ENCODE measurements around the gene INO80.
A peak's percentile ranks its signal among the peaks of the same experiment; 100 is the strongest.

The INO80 gene, protein sequence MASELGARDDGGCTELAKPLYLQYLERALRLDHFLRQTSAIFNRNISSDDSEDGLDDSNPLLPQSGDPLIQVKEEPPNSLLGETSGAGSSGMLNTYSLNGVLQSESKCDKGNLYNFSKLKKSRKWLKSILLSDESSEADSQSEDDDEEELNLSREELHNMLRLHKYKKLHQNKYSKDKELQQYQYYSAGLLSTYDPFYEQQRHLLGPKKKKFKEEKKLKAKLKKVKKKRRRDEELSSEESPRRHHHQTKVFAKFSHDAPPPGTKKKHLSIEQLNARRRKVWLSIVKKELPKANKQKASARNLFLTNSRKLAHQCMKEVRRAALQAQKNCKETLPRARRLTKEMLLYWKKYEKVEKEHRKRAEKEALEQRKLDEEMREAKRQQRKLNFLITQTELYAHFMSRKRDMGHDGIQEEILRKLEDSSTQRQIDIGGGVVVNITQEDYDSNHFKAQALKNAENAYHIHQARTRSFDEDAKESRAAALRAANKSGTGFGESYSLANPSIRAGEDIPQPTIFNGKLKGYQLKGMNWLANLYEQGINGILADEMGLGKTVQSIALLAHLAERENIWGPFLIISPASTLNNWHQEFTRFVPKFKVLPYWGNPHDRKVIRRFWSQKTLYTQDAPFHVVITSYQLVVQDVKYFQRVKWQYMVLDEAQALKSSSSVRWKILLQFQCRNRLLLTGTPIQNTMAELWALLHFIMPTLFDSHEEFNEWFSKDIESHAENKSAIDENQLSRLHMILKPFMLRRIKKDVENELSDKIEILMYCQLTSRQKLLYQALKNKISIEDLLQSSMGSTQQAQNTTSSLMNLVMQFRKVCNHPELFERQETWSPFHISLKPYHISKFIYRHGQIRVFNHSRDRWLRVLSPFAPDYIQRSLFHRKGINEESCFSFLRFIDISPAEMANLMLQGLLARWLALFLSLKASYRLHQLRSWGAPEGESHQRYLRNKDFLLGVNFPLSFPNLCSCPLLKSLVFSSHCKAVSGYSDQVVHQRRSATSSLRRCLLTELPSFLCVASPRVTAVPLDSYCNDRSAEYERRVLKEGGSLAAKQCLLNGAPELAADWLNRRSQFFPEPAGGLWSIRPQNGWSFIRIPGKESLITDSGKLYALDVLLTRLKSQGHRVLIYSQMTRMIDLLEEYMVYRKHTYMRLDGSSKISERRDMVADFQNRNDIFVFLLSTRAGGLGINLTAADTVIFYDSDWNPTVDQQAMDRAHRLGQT (N-terminal part only)

DNA sequence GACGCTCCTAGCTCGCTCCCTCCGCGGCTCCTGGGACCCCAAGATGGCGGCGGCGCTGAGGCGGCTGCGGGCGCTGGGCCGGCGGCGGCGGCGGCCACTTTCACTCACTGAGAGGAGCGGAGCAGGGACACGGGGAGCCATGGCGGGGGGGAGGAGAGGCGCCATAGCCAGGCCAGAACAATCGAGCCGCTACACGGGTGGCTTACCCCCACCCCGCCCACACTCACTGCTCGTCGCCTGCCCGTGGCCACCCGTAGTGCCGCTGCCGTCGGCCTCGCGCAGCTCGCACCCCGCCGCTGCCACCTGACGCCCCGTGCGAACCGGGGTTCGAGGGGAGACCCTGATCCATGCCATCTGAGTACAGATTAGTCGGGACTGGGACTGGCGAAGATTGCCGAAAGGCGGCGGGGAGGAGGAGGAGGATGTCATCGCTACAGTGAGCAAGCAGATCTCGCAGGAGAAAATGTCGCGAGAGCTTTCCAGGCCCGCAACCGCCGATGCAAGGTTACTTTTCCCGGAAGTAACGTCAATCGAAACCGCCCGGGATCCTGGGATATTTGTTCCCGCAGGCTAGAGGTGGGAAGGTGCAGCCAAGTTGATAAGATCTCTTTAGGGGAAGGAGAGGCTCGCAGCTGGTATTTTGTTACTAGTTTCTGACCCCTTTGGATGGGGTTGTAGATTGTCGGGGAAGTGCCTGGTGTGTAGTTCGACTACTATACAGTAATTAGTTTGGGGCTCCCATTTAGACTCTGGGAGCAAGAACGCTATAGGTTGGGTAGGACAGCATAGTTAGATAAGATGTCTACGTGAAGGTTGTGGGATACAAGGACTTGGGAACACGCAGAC, at the start of gene INO80:
Gene INO80, minus strand, starts transcription at position 165 of the 846 bp plus-strand sequence. CDS start 19,970 bp downstream, outside the sequence.
- peak within 1 kb of the TSS; percentile 85 for H3K4me3 ChIP-seq (ENCODE audit: low read depth, low read length)
- peak; percentile 95 for DNase-seq (ENCODE audit: low read depth)
- TF ChIP-seq, protein P1, sequence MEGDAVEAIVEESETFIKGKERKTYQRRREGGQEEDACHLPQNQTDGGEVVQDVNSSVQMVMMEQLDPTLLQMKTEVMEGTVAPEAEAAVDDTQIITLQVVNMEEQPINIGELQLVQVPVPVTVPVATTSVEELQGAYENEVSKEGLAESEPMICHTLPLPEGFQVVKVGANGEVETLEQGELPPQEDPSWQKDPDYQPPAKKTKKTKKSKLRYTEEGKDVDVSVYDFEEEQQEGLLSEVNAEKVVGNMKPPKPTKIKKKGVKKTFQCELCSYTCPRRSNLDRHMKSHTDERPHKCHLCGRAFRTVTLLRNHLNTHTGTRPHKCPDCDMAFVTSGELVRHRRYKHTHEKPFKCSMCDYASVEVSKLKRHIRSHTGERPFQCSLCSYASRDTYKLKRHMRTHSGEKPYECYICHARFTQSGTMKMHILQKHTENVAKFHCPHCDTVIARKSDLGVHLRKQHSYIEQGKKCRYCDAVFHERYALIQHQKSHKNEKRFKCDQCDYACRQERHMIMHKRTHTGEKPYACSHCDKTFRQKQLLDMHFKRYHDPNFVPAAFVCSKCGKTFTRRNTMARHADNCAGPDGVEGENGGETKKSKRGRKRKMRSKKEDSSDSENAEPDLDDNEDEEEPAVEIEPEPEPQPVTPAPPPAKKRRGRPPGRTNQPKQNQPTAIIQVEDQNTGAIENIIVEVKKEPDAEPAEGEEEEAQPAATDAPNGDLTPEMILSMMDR (IDR thresholded peaks at IDR 0.05; ENCODE audit: low read depth, low read length, missing control alignments), result no peak

DNA sequence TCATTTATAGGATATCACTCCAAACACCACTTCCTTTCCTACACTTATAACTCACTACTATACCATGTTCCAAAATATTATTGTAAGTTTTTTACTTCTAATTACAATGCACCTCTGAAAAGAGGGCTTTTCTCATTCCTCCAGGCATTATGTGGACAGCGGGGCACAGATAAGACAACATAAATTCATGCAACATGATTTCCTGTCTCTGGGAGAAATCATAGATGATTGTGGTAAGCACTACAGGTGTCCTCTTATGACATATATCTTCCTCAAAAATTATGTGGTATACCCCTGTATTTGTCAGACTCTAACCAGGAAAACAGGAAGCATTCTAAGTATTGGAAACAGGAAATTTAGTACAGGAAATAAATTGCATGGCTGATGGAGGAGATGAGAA, 45.7 kb upstream of the INO80 start:
- no peak overlapping the region for H3K4me3 ChIP-seq (ENCODE audit: low read depth, low read length)
- TF ChIP-seq, protein P1 (IDR thresholded peaks at IDR 0.05; ENCODE audit: low read depth, low read length, missing control alignments), result no peak
- DNase-seq (ENCODE audit: low read depth), result no peak

DNA sequence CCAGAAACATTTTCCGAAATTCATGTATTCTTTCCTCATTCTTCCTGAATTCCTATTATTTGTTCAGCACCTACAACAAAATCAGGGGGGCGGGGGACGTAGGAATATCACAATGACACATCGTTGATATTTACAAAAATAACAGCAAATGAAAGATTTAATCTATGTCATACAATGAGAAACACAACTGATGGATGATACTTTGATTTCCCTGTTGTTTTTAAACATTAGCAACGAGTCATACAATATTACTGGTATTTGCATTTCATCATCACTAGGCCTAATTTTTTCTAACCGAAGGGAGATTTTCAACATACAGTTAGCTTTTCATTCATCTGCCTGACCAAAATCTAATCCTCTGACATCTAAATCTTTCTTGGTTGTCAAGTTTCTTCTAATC, 45.3 kb upstream of the INO80 start:
- TF ChIP-seq, protein P1 (IDR thresholded peaks at IDR 0.05; ENCODE audit: low read depth, low read length, missing control alignments), result no peak
- no peak for DNase-seq (ENCODE audit: low read depth)

DNA sequence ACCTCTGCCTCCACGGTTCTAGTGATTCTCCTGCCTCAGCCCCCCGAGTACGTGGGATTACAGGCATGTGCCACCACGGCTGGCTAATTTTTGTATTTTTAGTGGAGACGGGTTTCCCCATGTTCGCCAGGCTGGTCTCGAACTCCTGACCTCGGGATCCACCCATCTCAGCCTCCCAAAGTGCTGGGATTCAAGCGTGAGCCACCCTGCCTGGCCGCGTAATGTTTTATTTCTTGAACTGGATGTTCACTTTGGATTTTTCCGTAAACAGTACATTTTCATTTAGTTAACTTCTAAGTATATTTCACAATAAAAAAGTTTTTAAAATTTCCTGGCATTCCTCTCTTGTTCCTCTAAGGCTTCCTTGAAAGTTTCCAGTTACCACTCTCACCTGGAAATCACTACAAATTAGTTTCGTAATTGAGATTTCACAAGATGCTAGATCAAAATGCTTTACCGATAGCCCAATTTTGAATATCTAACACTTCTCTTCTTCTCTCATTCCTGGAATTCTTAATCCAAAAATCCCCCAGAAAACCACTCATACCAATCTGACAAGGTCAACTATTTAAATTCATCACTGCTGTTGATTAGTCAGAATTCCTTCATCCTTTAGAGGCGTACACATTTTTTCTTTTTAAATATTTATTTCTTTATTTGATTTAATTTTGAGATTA, 44.7 kb upstream of the INO80 start:
- TF ChIP-seq, protein P1 (IDR thresholded peaks at IDR 0.05; ENCODE audit: low read depth, low read length, missing control alignments), result no peak
- DNase-seq (ENCODE audit: low read depth), result no peak
- no peak overlapping the region for H3K4me3 ChIP-seq (ENCODE audit: low read depth, low read length)

More for the DNA sequence above, 45.3 kb upstream of the INO80 start:
- H3K4me3 ChIP-seq (ENCODE audit: low read depth, low read length), result no peak overlapping the region

DNA sequence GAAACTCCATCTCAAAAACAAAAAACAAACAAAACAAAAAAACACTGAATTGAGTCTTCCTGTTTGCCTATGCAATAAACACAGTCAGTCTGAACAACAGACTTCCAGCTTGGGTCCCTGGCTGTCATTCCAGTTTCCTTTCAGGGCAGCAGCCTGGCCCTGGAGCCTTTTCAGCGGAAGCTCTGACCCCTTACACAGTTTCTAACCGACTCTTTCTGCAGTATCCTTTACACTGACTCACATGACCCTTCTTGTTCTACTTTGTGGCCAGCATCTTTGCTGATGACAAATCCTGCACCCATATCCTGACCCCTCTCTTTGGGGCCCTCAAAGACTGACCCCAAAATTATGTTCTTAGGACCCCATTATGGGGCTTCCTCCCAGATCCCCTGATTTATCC, 38.3 kb upstream of the INO80 start:
- H3K4me3 ChIP-seq (ENCODE audit: low read depth, low read length), result no peak overlapping the region
- TF ChIP-seq, protein P1 (IDR thresholded peaks at IDR 0.05; ENCODE audit: low read depth, low read length, missing control alignments), result no peak
- no peak for DNase-seq (ENCODE audit: low read depth)
